ENCODE data around the gene RDH5. TPM values are rescaled to one million over a fixed set of nuclear protein-coding genes. Genes with fewer than 3 reads are reported as not detected.

The RDH5 gene
- total RNA-seq, 1 experiment from 2014 or later: 12.4 TPM

GRCh38 chr12:55705782-55706402, 14.3 kb upstream of the RDH5 start:
- Histone ChIP-seq H2AFZ (ENCODE audit: low read length) (no peak overlapping the region), H3K36me3 (ENCODE audit: insufficient read depth, low read length) (no peaks in the 10 kb centered on the region), H3K79me2 (ENCODE audit: low read length) (no peaks in the 10 kb centered on the region), H3K27me3 (ENCODE audit: low read length) (no peaks in the 10 kb centered on the region), H3K4me2 (ENCODE audit: low read depth, low read length, poor library complexity, severe bottlenecking) (no peak overlapping the region), H3K27ac (ENCODE audit: low read length) (no peak overlapping the region), H3K9me3 (ENCODE audit: low read length) (no peaks in the 10 kb centered on the region), H4K20me1 (ENCODE audit: insufficient read depth, low read depth, low read length) (no peaks in the 10 kb centered on the region), H3K4me1 (ENCODE audit: low read length) (peaks cover 12% of the 10 kb centered on the region), H3K4me3 (ENCODE audit: low read length) (no peak overlapping the region), H3K9ac (ENCODE audit: low read length) (no peak overlapping the region), H3K9me2 (replicated peaks; ENCODE audit: insufficient read depth, low read length) (no peaks in the 10 kb centered on the region)
- DNase-seq: peak; percentile 81

- H3K27me3 ChIP-seq (ENCODE audit: low read length): no peaks in the 10 kb centered on the region
- no peaks in the 10 kb centered on the region for H3K79me2 ChIP-seq (ENCODE audit: low read length)
- H3K4me1 ChIP-seq (ENCODE audit: low read length): peaks cover 12% of the 10 kb centered on the region
- H3K27ac ChIP-seq (ENCODE audit: low read length): no peak overlapping the region
- no peak for DNase-seq
- H3K4me2 ChIP-seq (ENCODE audit: low read depth, low read length, poor library complexity, severe bottlenecking): no peak overlapping the region
- H3K9me2 ChIP-seq (replicated peaks; ENCODE audit: insufficient read depth, low read length): no peaks in the 10 kb centered on the region
- no peak overlapping the region for H3K4me3 ChIP-seq (ENCODE audit: low read length)
- no peak overlapping the region for H3K9ac ChIP-seq (ENCODE audit: low read length)
- H3K36me3 ChIP-seq (ENCODE audit: insufficient read depth, low read length): no peaks in the 10 kb centered on the region
- no peaks in the 10 kb centered on the region for H3K9me3 ChIP-seq (ENCODE audit: low read length)
- no peaks in the 10 kb centered on the region for H4K20me1 ChIP-seq (ENCODE audit: insufficient read depth, low read depth, low read length)
- no peak overlapping the region for H2AFZ ChIP-seq (ENCODE audit: low read length)
Measured at GRCh38 chr12:55706568-55707218, 13.5 kb upstream of the RDH5 start.

DNA sequence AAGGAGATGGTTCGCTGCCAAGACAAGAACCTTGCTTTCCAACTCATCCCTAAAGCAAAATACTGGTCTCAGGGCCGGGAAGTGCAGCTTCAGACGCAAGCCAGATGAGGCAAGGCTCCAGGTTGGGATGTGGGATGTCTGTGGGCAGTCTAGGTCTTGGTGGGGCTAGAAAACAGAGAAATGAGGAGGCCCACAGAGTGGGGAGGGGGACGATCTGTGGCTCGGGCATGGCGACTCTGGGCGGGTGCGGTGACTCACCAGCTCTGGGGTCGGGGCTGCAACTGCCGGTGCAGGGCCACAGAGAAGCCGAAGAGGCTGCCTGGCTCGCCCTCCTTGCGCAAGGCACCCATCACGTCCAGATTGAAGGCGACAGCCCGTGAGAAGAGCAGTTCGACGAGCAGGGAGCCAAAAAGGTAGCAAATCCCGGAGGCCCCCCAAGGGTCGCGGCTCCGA, 12.9 kb upstream of the RDH5 start:
- DNase-seq: no peak
- no peak overlapping the region for H2AFZ ChIP-seq (ENCODE audit: low read length)
- no peaks in the 10 kb centered on the region for H3K9me2 ChIP-seq (replicated peaks; ENCODE audit: insufficient read depth, low read length)
- no peak overlapping the region for H3K4me3 ChIP-seq (ENCODE audit: low read length)
- no peaks in the 10 kb centered on the region for H3K27me3 ChIP-seq (ENCODE audit: low read length)
- H3K9me3 ChIP-seq (ENCODE audit: low read length): no peaks in the 10 kb centered on the region
- H3K4me1 ChIP-seq (ENCODE audit: low read length): peaks cover 12% of the 10 kb centered on the region
- H3K36me3 ChIP-seq (ENCODE audit: insufficient read depth, low read length): no peaks in the 10 kb centered on the region
- H3K79me2 ChIP-seq (ENCODE audit: low read length): no peaks in the 10 kb centered on the region
- no peaks in the 10 kb centered on the region for H4K20me1 ChIP-seq (ENCODE audit: insufficient read depth, low read depth, low read length)
- no peak overlapping the region for H3K27ac ChIP-seq (ENCODE audit: low read length)
- H3K9ac ChIP-seq (ENCODE audit: low read length): no peak overlapping the region
- H3K4me2 ChIP-seq (ENCODE audit: low read depth, low read length, poor library complexity, severe bottlenecking): no peak overlapping the region

GRCh38 chr12:55707841-55708694, 12.1 kb upstream of the RDH5 start, which contains the start of gene ITGA7:
Gene ITGA7 (minus strand): TSS chr12:55707904. CDS start chr12:55707682, 222 bp downstream.
- no peak for DNase-seq
- peak within 1 kb of the TSS; percentile 41 for H3K9ac ChIP-seq (ENCODE audit: low read length)

DNA sequence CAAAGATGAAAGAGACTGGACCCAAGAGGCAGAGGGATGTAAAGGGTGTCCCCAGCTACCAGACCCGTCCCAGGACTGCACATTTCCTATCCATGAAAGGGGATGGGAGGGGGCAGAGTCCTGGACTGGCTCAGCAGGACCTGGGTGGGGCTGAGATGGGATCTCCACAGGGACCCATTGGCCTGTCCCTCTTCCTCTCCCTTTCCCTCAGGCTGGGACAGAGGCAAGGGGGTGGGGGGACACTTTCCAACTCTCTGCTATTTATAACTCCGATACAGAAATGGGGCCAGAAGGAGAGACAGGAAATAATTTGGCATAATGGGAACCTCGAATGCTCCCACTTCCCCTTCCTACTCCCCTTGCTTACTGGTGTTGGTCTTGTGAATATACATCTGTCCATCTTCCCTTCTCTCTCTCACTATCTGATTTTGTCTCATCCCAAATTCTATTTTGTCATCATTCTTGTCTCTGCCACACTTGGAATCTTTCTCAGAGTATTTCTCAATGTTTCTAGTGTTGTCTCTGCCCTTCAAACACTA, 11.4 kb upstream of the RDH5 start:
- DNase-seq: no peak
- H3K4me1 ChIP-seq (ENCODE audit: low read length): peaks cover 12% of the 10 kb centered on the region
- no peaks in the 10 kb centered on the region for H3K27me3 ChIP-seq (ENCODE audit: low read length)
- H3K9me3 ChIP-seq (ENCODE audit: low read length): no peaks in the 10 kb centered on the region
- no peak overlapping the region for H3K27ac ChIP-seq (ENCODE audit: low read length)
- no peaks in the 10 kb centered on the region for H4K20me1 ChIP-seq (ENCODE audit: insufficient read depth, low read depth, low read length)
- no peak overlapping the region for H3K9ac ChIP-seq (ENCODE audit: low read length)
- peak overlapping the region; percentile 59 for H3K4me2 ChIP-seq (ENCODE audit: low read depth, low read length, poor library complexity, severe bottlenecking)
- H3K36me3 ChIP-seq (ENCODE audit: insufficient read depth, low read length): no peaks in the 10 kb centered on the region
- H3K9me2 ChIP-seq (replicated peaks; ENCODE audit: insufficient read depth, low read length): no peaks in the 10 kb centered on the region
- H3K79me2 ChIP-seq (ENCODE audit: low read length): no peaks in the 10 kb centered on the region
- H2AFZ ChIP-seq (ENCODE audit: low read length): no peak overlapping the region
- H3K4me3 ChIP-seq (ENCODE audit: low read length): no peak overlapping the region

More at GRCh38 chr12:55707841-55708694, 12.1 kb upstream of the RDH5 start, which contains the start of gene ITGA7:
- Histone ChIP-seq H3K4me2 (ENCODE audit: low read depth, low read length, poor library complexity, severe bottlenecking) (peak within 1 kb of the TSS; percentile 59), H3K27ac (ENCODE audit: low read length) (no peak within 1 kb of the TSS), H3K9me3 (ENCODE audit: low read length) (no peaks in the 10 kb centered on the region), H4K20me1 (ENCODE audit: insufficient read depth, low read depth, low read length) (no peaks in the 10 kb centered on the region), H3K79me2 (ENCODE audit: low read length) (no peaks in the 10 kb centered on the region), H3K9me2 (replicated peaks; ENCODE audit: insufficient read depth, low read length) (no peaks in the 10 kb centered on the region), H2AFZ (ENCODE audit: low read length) (peak within 1 kb of the TSS; percentile 78), H3K27me3 (ENCODE audit: low read length) (no peaks in the 10 kb centered on the region), H3K36me3 (ENCODE audit: insufficient read depth, low read length) (no peaks in the 10 kb centered on the region), H3K4me3 (ENCODE audit: low read length) (peak within 1 kb of the TSS; percentile 62; the same call in 1 of the 2 replicates), H3K4me1 (ENCODE audit: low read length) (peaks cover 12% of the 10 kb centered on the region)

DNA sequence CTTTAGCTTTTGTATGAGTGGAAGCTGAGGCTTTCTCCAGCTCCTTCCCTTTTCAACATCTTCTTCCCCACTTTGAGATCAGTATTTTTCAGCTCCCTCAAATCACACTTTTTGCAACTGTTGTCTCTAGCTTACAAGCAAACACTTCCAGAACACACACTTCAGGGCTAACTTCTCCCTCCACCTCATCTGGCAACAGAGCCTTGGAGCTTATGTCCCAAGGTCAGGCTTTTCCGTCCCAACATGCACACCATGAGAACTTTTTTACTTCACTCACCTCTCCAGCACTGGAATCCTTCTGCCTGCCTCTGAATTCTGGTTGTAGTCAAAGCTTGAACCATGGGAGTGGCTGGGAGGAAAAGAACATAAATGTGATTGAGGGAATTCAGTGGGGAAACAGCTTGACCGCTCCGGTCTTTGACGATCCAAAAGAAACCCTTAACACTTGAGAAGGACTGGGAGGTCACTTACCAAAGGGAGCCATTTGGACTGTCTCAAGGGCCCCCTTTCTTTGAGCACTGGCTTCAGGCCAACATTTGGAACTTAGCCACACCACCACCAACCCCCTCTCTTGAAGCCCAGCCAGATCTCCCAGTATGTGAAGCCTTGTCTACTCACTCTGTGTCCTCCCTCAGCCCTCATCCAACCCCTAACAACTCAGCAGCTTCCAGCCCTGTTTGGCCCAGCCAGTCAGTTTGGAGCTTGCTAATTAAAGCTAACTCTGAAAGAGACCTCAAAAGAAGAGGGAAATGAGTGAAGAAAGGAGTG, 8.2 kb upstream of the RDH5 start:
- no peak overlapping the region for H3K9ac ChIP-seq (ENCODE audit: low read length)
- DNase-seq: no peak
- H2AFZ ChIP-seq (ENCODE audit: low read length): no peak overlapping the region

DNA sequence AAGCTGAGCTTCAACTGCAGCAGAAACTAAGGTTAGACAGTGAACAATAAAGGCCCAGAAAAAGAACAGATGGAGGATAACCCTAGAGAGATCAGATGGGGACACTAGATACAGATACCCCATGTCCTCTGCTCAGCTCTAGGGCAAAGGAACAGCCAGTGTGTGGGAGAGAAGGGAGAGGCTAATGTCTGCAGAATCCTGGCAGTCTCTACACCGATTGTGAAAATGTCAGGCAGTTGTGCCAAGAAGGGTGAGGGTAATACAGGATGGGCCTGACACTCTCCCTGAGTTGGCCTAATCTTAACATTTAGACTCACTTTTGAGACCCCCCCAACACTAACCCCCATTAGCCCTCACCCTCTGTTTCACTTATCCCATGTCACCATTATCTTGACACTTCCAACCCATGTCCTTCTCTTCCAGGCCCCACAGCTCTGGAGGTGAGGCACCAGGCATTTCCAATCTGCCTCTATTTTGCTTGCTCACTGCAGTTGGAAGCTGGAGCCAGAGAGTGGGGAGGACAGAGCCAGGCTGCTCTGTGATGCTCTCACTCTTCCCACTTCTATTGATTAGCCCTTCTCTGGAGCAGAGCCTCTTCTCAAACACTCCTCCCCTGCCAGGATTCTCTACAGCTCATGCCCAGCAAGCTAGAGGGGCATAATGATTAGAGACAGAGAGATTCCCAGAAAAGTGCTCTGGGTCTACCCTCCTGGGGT, 7.3 kb upstream of the RDH5 start:
- no peaks in the 10 kb centered on the region for H4K20me1 ChIP-seq (ENCODE audit: insufficient read depth, low read depth, low read length)
- H3K9me3 ChIP-seq (ENCODE audit: low read length): no peaks in the 10 kb centered on the region
- no peak for DNase-seq
- peaks cover 25% of the 10 kb centered on the region for H3K4me1 ChIP-seq (ENCODE audit: low read length)
- no peaks in the 10 kb centered on the region for H3K36me3 ChIP-seq (ENCODE audit: insufficient read depth, low read length)
- H3K27me3 ChIP-seq (ENCODE audit: low read length): no peaks in the 10 kb centered on the region
- H2AFZ ChIP-seq (ENCODE audit: low read length): no peak overlapping the region
- H3K27ac ChIP-seq (ENCODE audit: low read length): no peak overlapping the region
- H3K79me2 ChIP-seq (ENCODE audit: low read length): peaks cover 14% of the 10 kb centered on the region
- no peak overlapping the region for H3K4me2 ChIP-seq (ENCODE audit: low read depth, low read length, poor library complexity, severe bottlenecking)
- no peaks in the 10 kb centered on the region for H3K9me2 ChIP-seq (replicated peaks; ENCODE audit: insufficient read depth, low read length)
- no peak overlapping the region for H3K9ac ChIP-seq (ENCODE audit: low read length)
- no peak overlapping the region for H3K4me3 ChIP-seq (ENCODE audit: low read length)

More for the DNA sequence above, 8.2 kb upstream of the RDH5 start:
- Histone ChIP-seq H3K36me3 (ENCODE audit: insufficient read depth, low read length) (no peaks in the 10 kb centered on the region), H3K9me2 (replicated peaks; ENCODE audit: insufficient read depth, low read length) (no peaks in the 10 kb centered on the region), H3K79me2 (ENCODE audit: low read length) (peaks cover 5% of the 10 kb centered on the region), H4K20me1 (ENCODE audit: insufficient read depth, low read depth, low read length) (no peaks in the 10 kb centered on the region), H3K4me2 (ENCODE audit: low read depth, low read length, poor library complexity, severe bottlenecking) (no peak overlapping the region), H3K27me3 (ENCODE audit: low read length) (no peaks in the 10 kb centered on the region), H3K4me3 (ENCODE audit: low read length) (no peak overlapping the region), H3K27ac (ENCODE audit: low read length) (no peak overlapping the region), H3K4me1 (ENCODE audit: low read length) (peaks cover 16% of the 10 kb centered on the region), H3K9me3 (ENCODE audit: low read length) (no peaks in the 10 kb centered on the region)

Data from Karpas-422 (cell line).